ENCODE data around the gene ZNF423. TPM values are rescaled to one million over a fixed set of nuclear protein-coding genes. Genes with fewer than 3 reads are reported as not detected.
A peak's percentile ranks its signal among the peaks of the same experiment; 100 is the strongest.
"Not testable (repeated sequence)": the region's sequence is repeated elsewhere in the genome, so short reads cannot be mapped to it uniquely, and the experiment has no call there.

The ZNF423 gene
- total RNA-seq, 6 experiments from 2014 or later, result 0.43 to 1.2 (median 0.89) TPM

DNA sequence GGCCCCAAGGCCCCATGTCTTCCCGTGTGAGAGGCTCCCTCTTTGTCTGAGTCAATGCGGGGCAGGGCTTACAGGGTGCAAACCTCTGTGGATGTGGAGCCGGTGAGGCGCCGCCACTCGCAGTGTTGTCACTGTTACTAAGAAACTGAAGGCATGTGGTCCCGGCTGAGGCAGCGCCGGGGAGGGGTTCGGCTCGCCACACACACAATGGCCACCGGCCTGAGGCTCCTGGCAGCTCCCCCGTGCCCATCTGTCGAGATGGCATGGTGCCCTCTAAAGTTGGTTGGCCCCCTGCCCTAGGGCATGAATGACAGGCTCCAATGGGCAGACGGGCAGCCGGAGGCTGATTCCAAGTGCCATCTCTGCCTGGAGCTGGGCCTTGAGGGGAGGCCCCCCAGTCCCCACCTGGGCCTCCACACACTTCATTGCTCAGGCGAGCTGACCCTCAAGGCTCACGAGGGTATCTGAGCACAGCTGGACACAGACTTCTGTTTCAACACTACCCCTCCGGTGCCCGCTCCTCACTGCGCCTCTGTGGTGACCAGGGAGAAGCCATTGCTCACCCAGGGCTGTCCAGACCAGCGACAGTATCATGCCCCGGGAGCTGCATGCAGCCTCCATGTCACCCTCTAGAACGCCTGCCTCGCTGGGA, 345.1 kb downstream of the ZNF423 start:
- Histone ChIP-seq H3K4me3 (no peak overlapping the region), H3K27me3 (no peaks in the 10 kb centered on the region), H3K36me3 (no peaks in the 10 kb centered on the region), H3K4me1 (no peaks in the 10 kb centered on the region), H3K27ac (no peak overlapping the region), H3K9me3 (no peaks in the 10 kb centered on the region)
- TF ChIP-seq, protein P1, sequence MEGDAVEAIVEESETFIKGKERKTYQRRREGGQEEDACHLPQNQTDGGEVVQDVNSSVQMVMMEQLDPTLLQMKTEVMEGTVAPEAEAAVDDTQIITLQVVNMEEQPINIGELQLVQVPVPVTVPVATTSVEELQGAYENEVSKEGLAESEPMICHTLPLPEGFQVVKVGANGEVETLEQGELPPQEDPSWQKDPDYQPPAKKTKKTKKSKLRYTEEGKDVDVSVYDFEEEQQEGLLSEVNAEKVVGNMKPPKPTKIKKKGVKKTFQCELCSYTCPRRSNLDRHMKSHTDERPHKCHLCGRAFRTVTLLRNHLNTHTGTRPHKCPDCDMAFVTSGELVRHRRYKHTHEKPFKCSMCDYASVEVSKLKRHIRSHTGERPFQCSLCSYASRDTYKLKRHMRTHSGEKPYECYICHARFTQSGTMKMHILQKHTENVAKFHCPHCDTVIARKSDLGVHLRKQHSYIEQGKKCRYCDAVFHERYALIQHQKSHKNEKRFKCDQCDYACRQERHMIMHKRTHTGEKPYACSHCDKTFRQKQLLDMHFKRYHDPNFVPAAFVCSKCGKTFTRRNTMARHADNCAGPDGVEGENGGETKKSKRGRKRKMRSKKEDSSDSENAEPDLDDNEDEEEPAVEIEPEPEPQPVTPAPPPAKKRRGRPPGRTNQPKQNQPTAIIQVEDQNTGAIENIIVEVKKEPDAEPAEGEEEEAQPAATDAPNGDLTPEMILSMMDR (IDR thresholded peaks at IDR 0.05), result no peak
- no peak for TF ChIP-seq POLR2A (IDR thresholded peaks at IDR 0.05)
- no peak for ATAC-seq
- WGBS (ENCODE audit: insufficient coverage, low coverage, low lambda C conversion rate, missing lambda C conversion rate), result 43% methylated on average over 1 of the region's 25 CpGs
- intact Hi-C loops (cut with DNase I), result no loop called here
- peak in 1 of 3 donors; percentile 47 for DNase-seq

DNA sequence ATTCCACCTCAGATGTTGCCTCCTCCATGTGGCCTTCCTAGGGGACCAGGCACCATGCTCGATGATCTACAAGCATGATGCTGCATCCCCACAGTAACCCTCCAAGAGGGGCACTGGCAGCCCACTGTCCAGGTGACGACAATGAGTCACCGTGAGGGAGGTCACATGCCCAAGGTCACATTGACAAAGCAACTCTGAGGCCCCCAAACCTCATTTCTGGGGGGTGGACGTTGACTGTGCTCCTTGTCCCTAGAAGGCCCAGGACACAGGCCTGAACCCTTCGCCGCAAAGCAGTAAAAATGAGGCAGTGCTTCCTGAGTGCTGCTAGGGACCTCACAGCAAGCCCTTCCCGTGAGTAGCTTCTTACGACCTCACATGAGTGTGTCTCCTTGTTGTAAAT, 345.8 kb downstream of the ZNF423 start:
- WGBS (ENCODE audit: insufficient coverage, low coverage, low lambda C conversion rate, missing lambda C conversion rate), result no CpG with 5 or more reads among the region's 8 CpGs
- H3K27ac ChIP-seq, result no peak overlapping the region
- intact Hi-C loops (cut with DNase I), result no loop called here
- H3K9me3 ChIP-seq, result no peaks in the 10 kb centered on the region
- no peaks in the 10 kb centered on the region for H3K4me1 ChIP-seq
- H3K4me3 ChIP-seq, result no peak overlapping the region
- DNase-seq (no peak), ATAC-seq (no peak)
- H3K36me3 ChIP-seq, result no peaks in the 10 kb centered on the region
- H3K27me3 ChIP-seq, result no peaks in the 10 kb centered on the region
- TF ChIP-seq POLR2A (IDR thresholded peaks at IDR 0.05), result no peak
- TF ChIP-seq, protein P1 (IDR thresholded peaks at IDR 0.05), result no peak

DNA sequence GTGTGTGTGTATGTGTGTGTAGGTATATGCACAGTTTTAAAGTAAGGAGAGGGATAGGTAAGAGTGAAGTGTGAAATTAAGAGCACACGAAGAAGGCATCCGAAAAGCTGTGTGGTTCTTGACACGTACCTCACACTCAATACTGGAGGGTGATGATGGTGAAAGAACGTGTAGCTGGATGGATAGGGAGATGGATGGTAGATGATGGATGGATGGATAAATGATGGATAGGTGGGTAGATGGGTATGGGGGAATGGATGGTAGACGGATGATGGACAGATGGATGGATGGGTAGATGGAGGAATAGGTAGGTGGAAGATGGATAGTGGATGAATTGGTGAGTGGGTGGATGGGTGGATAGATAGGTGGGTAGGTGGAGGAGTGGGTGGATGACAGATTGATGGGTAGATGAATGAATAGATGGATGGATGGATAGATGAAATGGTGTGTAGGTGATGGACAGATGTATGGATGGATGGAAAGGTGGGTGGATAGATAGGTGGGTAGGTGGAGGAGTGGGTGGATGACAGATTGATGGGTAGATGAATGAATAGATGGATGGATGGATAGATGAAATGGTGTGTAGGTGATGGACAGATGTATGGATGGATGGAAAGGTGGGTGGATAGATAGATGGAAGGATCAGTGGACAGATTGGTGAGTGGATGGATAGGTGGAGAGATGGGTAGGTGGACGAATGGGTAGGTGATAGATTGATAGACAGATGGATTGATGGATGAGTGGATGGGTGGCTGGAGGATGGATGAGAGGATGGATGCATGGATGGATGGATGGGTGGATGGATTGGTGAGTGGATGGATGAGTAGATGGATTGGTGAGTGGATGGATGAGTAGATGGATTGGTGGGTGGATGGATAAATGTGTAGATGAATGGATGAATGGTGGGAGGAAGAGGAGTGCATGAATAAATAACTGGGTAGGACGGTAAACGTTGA, 349.6 kb downstream of the ZNF423 start:
- WGBS (ENCODE audit: insufficient coverage, low coverage, low lambda C conversion rate, missing lambda C conversion rate), result 74% methylated on average over 8 of the region's 8 CpGs
- H3K36me3 ChIP-seq; ATAC-seq; H3K4me3 ChIP-seq; DNase-seq; H3K27me3 ChIP-seq; H3K27ac ChIP-seq; H3K9me3 ChIP-seq; intact Hi-C loops (cut with DNase I): not testable (repeated sequence)
- H3K4me1 ChIP-seq, result peaks cover 0 to 13% (median 0%) of the 10 kb centered on the region in 4 donors

DNA sequence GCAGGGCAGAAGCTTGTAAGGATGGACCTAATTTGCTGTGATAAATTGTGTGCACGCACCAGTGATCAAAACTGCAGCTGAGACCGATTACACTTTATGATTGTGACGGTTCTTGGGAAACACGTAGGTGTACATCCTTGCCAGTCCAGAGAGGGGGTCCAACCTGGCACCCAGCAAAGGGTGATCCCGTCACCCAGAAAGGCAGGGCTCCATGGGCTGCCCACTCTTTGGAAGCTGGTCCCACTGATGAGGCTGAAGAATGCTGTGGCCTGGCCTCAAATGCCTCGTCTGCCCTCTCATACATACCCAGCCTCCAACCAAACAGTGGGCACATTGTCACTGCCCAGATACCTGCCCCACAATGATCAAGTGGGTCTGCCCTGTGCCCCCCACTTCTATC, 350.4 kb downstream of the ZNF423 start:
- no peak for ATAC-seq
- H3K9me3 ChIP-seq, result no peaks in the 10 kb centered on the region
- TF ChIP-seq, protein P1 (IDR thresholded peaks at IDR 0.05), result no peak
- TF ChIP-seq POLR2A (IDR thresholded peaks at IDR 0.05), result no peak
- H3K4me3 ChIP-seq, result no peak overlapping the region
- peak in 1 of 3 donors; percentile 16 for DNase-seq
- peaks cover 0 to 13% (median 0%) of the 10 kb centered on the region in 4 donors for H3K4me1 ChIP-seq
- intact Hi-C loops (cut with DNase I), result no loop called here
- no peaks in the 10 kb centered on the region for H3K36me3 ChIP-seq
- no CpG with 5 or more reads among the region's 6 CpGs for WGBS (ENCODE audit: insufficient coverage, low coverage, low lambda C conversion rate, missing lambda C conversion rate)
- H3K27ac ChIP-seq, result no peak overlapping the region
- no peaks in the 10 kb centered on the region for H3K27me3 ChIP-seq

DNA sequence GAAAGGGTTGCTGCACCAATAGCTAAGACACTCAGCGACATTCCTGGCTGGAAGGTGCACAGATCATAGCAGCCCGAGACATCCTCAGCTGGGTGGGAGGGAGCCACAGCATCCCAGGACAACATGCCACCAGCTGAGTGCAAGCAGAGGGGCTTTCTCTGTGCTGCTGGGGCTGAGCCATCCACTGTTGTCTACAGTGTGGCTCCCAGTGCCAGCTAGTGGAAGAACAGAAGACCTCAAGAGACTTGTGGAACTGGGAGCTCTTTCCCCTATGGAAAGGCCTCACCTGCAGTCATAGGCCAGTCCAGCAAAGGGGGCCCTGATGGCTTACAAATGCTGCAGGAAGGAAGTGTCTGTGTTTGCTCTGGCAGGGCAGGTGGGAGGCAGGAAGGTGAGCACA, 351.3 kb downstream of the ZNF423 start:
- no peak for ATAC-seq
- Histone ChIP-seq H3K27me3 (no peaks in the 10 kb centered on the region), H3K27ac (no peak overlapping the region), H3K36me3 (no peaks in the 10 kb centered on the region), H3K4me1 (peaks cover 0 to 13% (median 0%) of the 10 kb centered on the region in 4 donors), H3K4me3 (no peak overlapping the region), H3K9me3 (no peaks in the 10 kb centered on the region)
- intact Hi-C loops (cut with DNase I), result no loop called here
- TF ChIP-seq POLR2A (IDR thresholded peaks at IDR 0.05), result no peak
- TF ChIP-seq, protein P1 (IDR thresholded peaks at IDR 0.05), result no peak
- no peak for DNase-seq
- WGBS (ENCODE audit: insufficient coverage, low coverage, low lambda C conversion rate, missing lambda C conversion rate), result no CpG with 5 or more reads among the region's 2 CpGs

All from right lobe of liver (tissue), 6 donors.